22Rv1 (cell line): ENCODE measurements around the gene G6PC1.

Experiments used
- CTCF ChIP-seq: fragments of 450-650 bp; IDR thresholded peaks from 2 replicates; pipeline ENCODE4 v1.5.1; 2017; ENCODE audit warnings: mild to moderate bottlenecking
- ZFX ChIP-seq: fragments of 450-650 bp; IDR thresholded peaks from 2 replicates; pipeline ENCODE4 v1.6.1; 2017; ENCODE audit warnings: antibody characterized with exemption, borderline replicate concordance

- TF ChIP-seq CTCF: no peak
- no peak for TF ChIP-seq ZFX
Observed at GRCh38 chr17:42913981-42914617, 13.5 kb downstream of the G6PC1 start.
